22Rv1 (cell line): Measurements from ENCODE around the gene ERRFI1.

Experiments
- CTCF ChIP-seq: fragments of 450-650 bp; IDR thresholded peaks from 2 replicates; pipeline ENCODE4 v1.5.1; 2017; ENCODE audit warnings: mild to moderate bottlenecking
- ZFX ChIP-seq: fragments of 450-650 bp; IDR thresholded peaks from 2 replicates; pipeline ENCODE4 v1.6.1; 2017; ENCODE audit warnings: antibody characterized with exemption, borderline replicate concordance

DNA sequence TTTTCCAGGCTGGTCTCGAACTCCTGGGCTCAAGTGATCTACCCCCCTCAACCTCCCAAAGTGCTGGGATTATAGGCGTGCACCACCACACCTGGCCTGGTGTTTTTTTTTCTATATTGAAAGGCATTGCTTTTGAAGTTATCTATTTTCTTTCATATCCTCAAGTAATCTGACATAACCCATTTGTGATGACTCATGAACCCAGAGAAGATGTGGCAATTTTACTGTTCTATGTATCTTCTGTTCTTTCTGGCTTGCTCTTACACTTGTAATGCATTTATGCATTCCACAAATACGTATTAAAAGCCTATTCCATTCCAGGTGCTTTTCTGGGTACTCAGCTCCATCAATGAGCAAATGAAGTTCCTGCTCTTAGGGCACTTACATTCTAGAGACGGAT lies 29.9 kb upstream of the ERRFI1 start:
- TF ChIP-seq CTCF (no peak), ZFX (no peak)
